GM18867 (cell line): ENCODE data around the gene OR10H5.
"Not testable (repeated sequence)": the region's sequence is repeated elsewhere in the genome, so short reads cannot be mapped to it uniquely, and the experiment has no call there.

ENCODE experiments used
- ATAC-seq: cut with Tn5 transposase; IDR thresholded peaks from one replicate; pipeline ENCODE4 v1.9.1; 2021; ENCODE audit warnings: mild to moderate bottlenecking, moderate library complexity; ENCODE audit not compliant: unreplicated experiment

Gene OR10H5

DNA sequence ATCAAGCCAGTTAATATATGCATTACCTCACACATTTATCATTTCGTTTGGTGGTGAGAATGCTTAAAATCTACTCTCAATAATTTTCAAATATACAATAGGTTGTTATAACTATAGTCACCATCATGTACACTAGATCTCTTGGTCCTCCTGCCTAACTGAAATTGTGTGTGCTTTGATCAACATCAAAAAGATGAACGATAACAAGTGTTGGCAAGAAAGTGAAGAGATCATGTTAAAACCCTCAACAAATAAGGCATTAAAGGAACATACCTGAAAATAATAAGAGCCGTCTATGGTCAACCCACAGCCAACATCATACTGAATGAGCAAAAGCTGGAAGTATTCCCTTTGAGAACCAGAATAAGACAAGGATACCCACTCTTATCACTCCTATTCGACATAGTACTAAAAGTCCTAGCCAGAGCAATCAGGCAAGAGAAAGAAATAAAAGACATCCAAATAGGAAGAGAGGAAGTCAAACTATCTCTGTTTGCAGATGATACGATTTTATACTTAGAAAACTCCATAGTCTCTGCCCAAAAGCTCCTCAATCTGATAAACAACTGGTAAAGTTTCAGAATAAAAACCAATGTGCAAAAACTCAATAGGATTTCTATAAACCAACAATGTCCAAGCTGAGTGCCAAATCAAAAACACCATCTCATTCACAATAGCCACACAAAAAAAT lies 55.9 kb downstream of the OR10H5 start:
- ATAC-seq: no peak

DNA sequence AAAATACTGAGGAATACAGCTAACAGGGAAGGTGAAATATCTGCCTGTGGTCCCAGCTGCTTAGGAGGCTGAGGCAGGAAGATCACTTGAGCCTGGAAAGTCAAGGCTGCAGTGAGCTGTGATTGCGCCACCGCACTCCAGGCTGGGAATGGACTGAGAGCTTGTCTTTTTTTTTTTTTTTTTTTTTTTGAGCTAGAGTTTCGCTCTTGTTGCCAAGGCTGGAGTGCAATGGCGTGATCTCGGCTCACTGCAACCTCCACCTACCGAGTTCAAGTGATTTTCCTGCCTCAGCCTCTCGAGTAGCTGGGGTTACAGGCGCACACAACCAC lies 56.4 kb downstream of the OR10H5 start:
- ATAC-seq: not testable (repeated sequence)

DNA sequence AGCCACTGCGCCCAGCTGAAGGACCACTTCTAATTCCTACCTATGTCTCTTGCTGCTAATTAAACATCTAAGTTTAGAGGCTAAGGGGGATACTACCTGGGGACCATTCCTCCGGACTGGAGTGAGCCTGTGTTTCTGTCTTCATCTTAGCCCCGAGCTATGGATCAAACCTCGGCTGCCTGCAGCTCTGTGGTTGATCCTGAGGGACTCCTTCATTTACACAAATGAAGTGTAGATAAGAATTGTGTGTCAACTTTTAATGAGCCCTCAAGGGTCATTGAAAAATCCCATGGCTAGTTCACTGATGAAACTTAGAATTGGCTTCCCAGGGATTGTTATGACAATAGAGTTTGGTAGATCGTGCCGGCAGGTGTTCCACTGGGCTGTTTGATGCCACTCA lies 59.5 kb downstream of the OR10H5 start:
- ATAC-seq: no peak

DNA sequence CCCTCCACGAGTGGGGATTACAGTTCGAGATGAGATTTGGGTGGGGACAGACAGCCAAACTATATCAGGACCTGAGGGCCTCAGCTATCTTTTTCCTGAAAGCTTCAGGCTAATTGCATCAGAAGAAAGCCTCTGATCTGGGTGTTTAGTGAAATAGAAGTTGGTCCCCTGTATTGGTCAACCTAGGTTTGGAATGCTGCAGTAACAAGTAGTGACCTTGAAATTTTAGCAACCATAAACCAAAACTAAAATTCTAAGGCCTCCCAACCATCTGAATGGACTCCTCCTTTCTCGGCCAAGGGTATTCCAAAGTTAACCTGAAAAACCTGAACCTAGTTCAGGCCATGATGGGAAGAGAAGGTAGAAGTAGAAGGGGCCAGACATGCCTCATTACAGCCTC lies 62.9 kb downstream of the OR10H5 start:
- ATAC-seq: no peak
